IMR-90 (cell line): ENCODE data around the gene BCAS2. TPM values are rescaled to one million over a fixed set of nuclear protein-coding genes. Genes with fewer than 3 reads are reported as not detected.

ENCODE experiments used
- ATAC-seq: fragments of 200-7000 bp; cut with Tn5 transposase; 2 replicates; pipeline ENCODE4 v1.9.1; 2020; ENCODE audit warnings: low read depth, mild to moderate bottlenecking, moderate library complexity
- BruUV-seq: library from RNA; stranded (reverse); fragments of 400-500 nt; replicated peaks from 2 replicates; lab custom pipeline; 2021; lab: Mats Ljungman, UMichigan
- CTCF ChIA-PET: fragments of 300-600 bp; formaldehyde crosslinking; extraction: SDS; loops from one replicate; lab custom pipeline; 2021; ENCODE audit warnings: antibody characterized with exemption; lab: Yijun Ruan, JAX
- POLR2A ChIA-PET: fragments of 300-600 bp; sonication (Branson Sonifier 250); formaldehyde crosslinking; loops from one replicate; lab custom pipeline; 2022; ENCODE audit warnings: antibody characterized with exemption; ENCODE audit not compliant: unreplicated experiment; lab: Charles Lee
- DNase-seq: peaks from one replicate; pipeline ENCODE4 v3.0.0; 2013
- H2AFZ ChIP-seq: replicated peaks from 2 replicates; pipeline ENCODE3; 2013; ENCODE audit warnings: low read length, mild to moderate bottlenecking; ENCODE audit not compliant: poor library complexity
- H2AK5ac ChIP-seq: 2 replicates; pipeline ENCODE4 v1.6.1; 2013; ENCODE audit warnings: low read depth, low read length, inconsistent platforms
- H2AK9ac ChIP-seq: replicated peaks from 2 replicates; pipeline ENCODE3; 2013; ENCODE audit warnings: mild to moderate bottlenecking, low read depth, low read length, moderate library complexity; ENCODE audit not compliant: poor library complexity
- H2BK120ac ChIP-seq: 2 replicates; pipeline ENCODE4 v1.6.1; 2013; ENCODE audit warnings: low read depth, low read length, inconsistent platforms
- H2BK15ac ChIP-seq: 3 replicates; pipeline ENCODE4 v1.6.1; 2013; ENCODE audit warnings: low read depth, low read length, inconsistent platforms
- H2BK20ac ChIP-seq: 2 replicates; pipeline ENCODE4 v1.6.1; 2013; ENCODE audit warnings: low read depth, mild to moderate bottlenecking, inconsistent platforms, low read length, moderate library complexity
- H2BK5ac ChIP-seq: 2 replicates; pipeline ENCODE4 v1.6.1; 2013; ENCODE audit warnings: mild to moderate bottlenecking, low read depth, low read length, inconsistent platforms; ENCODE audit not compliant: poor library complexity, severe bottlenecking
- H3K14ac ChIP-seq: replicated peaks from 2 replicates; pipeline ENCODE4 v1.6.1; 2013; ENCODE audit warnings: low read depth, low read length, inconsistent platforms
- H3K18ac ChIP-seq: 2 replicates; pipeline ENCODE4 v1.6.1; 2013; ENCODE audit warnings: low read depth, low read length, control low read depth
- H3K23ac ChIP-seq: 2 replicates; pipeline ENCODE4 v1.6.1; 2013; ENCODE audit warnings: low read depth, low read length, inconsistent platforms
- H3K27ac ChIP-seq: 2 replicates; pipeline ENCODE4 v1.5.1; 2013; ENCODE audit warnings: mild to moderate bottlenecking, control low read depth, low read length; ENCODE audit not compliant: insufficient read depth
- H3K27me3 ChIP-seq: 2 replicates; pipeline ENCODE4 v1.6.1; 2013; ENCODE audit warnings: low read length; ENCODE audit not compliant: control insufficient read depth, insufficient read depth
- H3K36me3 ChIP-seq: 2 replicates; pipeline ENCODE4 v1.6.1; 2013; ENCODE audit warnings: low read length, mixed read lengths; ENCODE audit not compliant: control insufficient read depth, insufficient read depth
- H3K4ac ChIP-seq: 2 replicates; pipeline ENCODE4 v1.6.1; 2013; ENCODE audit warnings: low read depth, low read length, inconsistent platforms
- H3K4me1 ChIP-seq: 2 replicates; pipeline ENCODE4 v1.6.1; 2013; ENCODE audit warnings: low read length, mixed read lengths; ENCODE audit not compliant: control insufficient read depth, insufficient read depth
- H3K4me2 ChIP-seq: 2 replicates; pipeline ENCODE4 v1.6.1; 2013; ENCODE audit warnings: low read depth, mild to moderate bottlenecking, control low read depth, low read length, moderate library complexity
- H3K4me3 ChIP-seq: 2 replicates; pipeline ENCODE4 v1.5.1; 2013; ENCODE audit warnings: low read depth, mild to moderate bottlenecking, control low read depth, low read length, moderate library complexity; ENCODE audit not compliant: insufficient read depth
- H3K56ac ChIP-seq: 2 replicates; pipeline ENCODE4 v1.6.1; 2013; ENCODE audit warnings: low read length, inconsistent platforms; ENCODE audit not compliant: insufficient read depth; ENCODE audit errors: extremely low read depth
- H3K79me1 ChIP-seq, 2 experiments: 2 replicates each; pipeline ENCODE4 v1.6.1; 2013; ENCODE audit warnings: low read length in 2 of 2, inconsistent platforms in 1 of 2, low read depth in 1 of 2
- H3K9ac ChIP-seq: 2 replicates; pipeline ENCODE4 v1.6.1; 2013; ENCODE audit warnings: low read depth, low read length, control low read depth
- H3K9me1 ChIP-seq: 2 replicates; pipeline ENCODE4 v1.6.1; 2013; ENCODE audit warnings: low read length, inconsistent platforms; ENCODE audit not compliant: insufficient read depth
- H3K9me3 ChIP-seq: 2 replicates; pipeline ENCODE4 v1.6.1; 2013; ENCODE audit warnings: low read length; ENCODE audit not compliant: control insufficient read depth, insufficient read depth
- H4K20me1 ChIP-seq: 2 replicates; pipeline ENCODE4 v1.6.1; 2013; ENCODE audit warnings: low read length, inconsistent platforms; ENCODE audit not compliant: insufficient read depth
- H4K5ac ChIP-seq: 2 replicates; pipeline ENCODE4 v1.6.1; 2013; ENCODE audit warnings: mild to moderate bottlenecking, low read depth, low read length, control low read depth
- H4K8ac ChIP-seq, 2 experiments: 2 replicates each; pipeline ENCODE4 v1.6.1; 2013; ENCODE audit warnings: low read depth in 2 of 2, low read length in 2 of 2, control low read depth in 1 of 2, inconsistent platforms in 1 of 2
- H4K91ac ChIP-seq: 2 replicates; pipeline ENCODE4 v1.6.1; 2013; ENCODE audit warnings: low read depth, low read length, inconsistent platforms; ENCODE audit not compliant: insufficient read depth
- BHLHE40 ChIP-seq: fragments of 150-350 bp; IDR thresholded peaks from 2 replicates; pipeline ENCODE4 v1.6.1; 2016; ENCODE audit warnings: mild to moderate bottlenecking, low read depth, low read length
- CHD1 ChIP-seq: IDR thresholded peaks from 2 replicates; pipeline ENCODE4 v1.6.1; 2012; ENCODE audit warnings: low read depth, low read length, improper control_type of control experiment
- FOS ChIP-seq: fragments of 150-350 bp; IDR thresholded peaks from 2 replicates; pipeline ENCODE4 v1.6.1; 2016; ENCODE audit warnings: low read depth, low read length
- MAFK ChIP-seq: IDR thresholded peaks from 2 replicates; pipeline ENCODE4 v1.6.1; 2012; ENCODE audit warnings: low read depth, low read length, improper control_type of control experiment
- MAZ ChIP-seq: IDR thresholded peaks from 2 replicates; pipeline ENCODE4 v1.6.1; 2012; ENCODE audit warnings: low read depth, mild to moderate bottlenecking, low read length, improper control_type of control experiment, moderate library complexity, borderline replicate concordance
- NFE2L2 ChIP-seq: fragments of 150-350 bp; IDR thresholded peaks from 2 replicates; pipeline ENCODE4 v1.6.1; 2016; ENCODE audit warnings: low read depth, mild to moderate bottlenecking, low read length
- POLR2A ChIP-seq: IDR thresholded peaks from 2 replicates; pipeline ENCODE4 v1.6.1; 2012; ENCODE audit warnings: mild to moderate bottlenecking, low read depth, low read length
- RAD21 ChIP-seq: IDR thresholded peaks from 2 replicates; pipeline ENCODE4 v1.6.1; 2012; ENCODE audit warnings: low read length, improper control_type of control experiment
- RCOR1 ChIP-seq: IDR thresholded peaks from 2 replicates; pipeline ENCODE4 v1.6.1; 2012; ENCODE audit warnings: mild to moderate bottlenecking, low read length, improper control_type of control experiment; ENCODE audit not compliant: insufficient replicate concordance
- RFX5 ChIP-seq: IDR thresholded peaks from 2 replicates; pipeline ENCODE4 v1.8.0; 2012; ENCODE audit warnings: low read depth, mild to moderate bottlenecking, low read length, moderate library complexity
- SMC3 ChIP-seq: fragments of 150-350 bp; IDR thresholded peaks from 2 replicates; pipeline ENCODE4 v1.6.1; 2016; ENCODE audit warnings: low read depth, mild to moderate bottlenecking, antibody characterized with exemption, low read length, moderate library complexity
- WGBS, 2 experiments: methylation state at CpG; one replicate each; pipeline versions ENCODE4 v1.1.5 to v1.1.7; 2013; ENCODE audit warnings: missing lambda C conversion rate in 2 of 2; ENCODE audit not compliant: insufficient read length in 1 of 2; ENCODE audit errors: extremely low coverage in 2 of 2; 5-methylcytosine and 5-hydroxymethylcytosine counted together
- dilution Hi-C: fragments of 300-500 bp; cut with HindIII; formaldehyde crosslinking; loops from one replicate; pipeline ENCODE4 v1.14.3; 2018; ENCODE audit warnings: low sequenced_read_pairs; ENCODE audit not compliant: unreplicated experiment
- in situ Hi-C: fragments of 300-500 bp; cut with MboI; formaldehyde crosslinking; loops from 3 replicates; pipeline ENCODE4 v1.14.3; 2019; ENCODE audit warnings: low sequenced_read_pairs, inconsistent platforms, mixed read lengths
- intact Hi-C: fragments of 100-400 bp; cut with micrococcal nuclease; formaldehyde crosslinking; loops from 2 replicates; pipeline ENCODE4 v1.10.0; 2022
- polyA plus RNA-seq, 3 experiments: library from polyadenylated mRNA; depleted of rRNA; stranded (reverse); fragments of >200 nt; gene quantifications; 2 replicates each; pipeline ENCODE4 v1.2.3, GENCODE V29; 2012; ENCODE audit warnings: low replicate concordance in 1 of 3
- total RNA-seq: library from RNA; depleted of rRNA; stranded (reverse); fragments of >200 nt; gene quantifications from 2 replicates; pipeline ENCODE4 v1.2.3, GENCODE V29; 2012
- TF ChIP-seq, protein P1 (sequence below): conservative IDR thresholded peaks from 2 replicates; pipeline ENCODE4 v1.5.1; 2012; ENCODE audit warnings: mild to moderate bottlenecking, low read depth, low read length, improper control_type of control experiment
- TF ChIP-seq, protein P2 (sequence below): fragments of 150-350 bp; IDR thresholded peaks from 2 replicates; pipeline ENCODE4 v1.6.1; 2017; ENCODE audit warnings: mild to moderate bottlenecking, antibody characterized with exemption, low read length, low read depth
- TF ChIP-seq, protein P3 (sequence below): fragments of 150-350 bp; IDR thresholded peaks from 2 replicates; pipeline ENCODE4 v1.6.1; 2016; ENCODE audit warnings: low read depth, mild to moderate bottlenecking, low read length, moderate library complexity, borderline replicate concordance

The BCAS2 gene
- total and polyA plus RNA-seq, 2 of the 4 experiments (the other 2 are of a cell fraction): 15.4 to 23.1 TPM

- Histone ChIP-seq H4K20me1 (no peaks in the 10 kb centered on the region), H3K4me2 (no peak overlapping the region), H2BK5ac (no peak overlapping the region), H2BK20ac (no peak overlapping the region), H3K23ac (no peak overlapping the region), H3K27me3 (no peaks in the 10 kb centered on the region), H3K79me1 (no peaks in the 10 kb centered on the region), H3K18ac (no peak overlapping the region), H3K9me1 (no peaks in the 10 kb centered on the region), H4K5ac (no peak overlapping the region), H3K36me3 (no peaks in the 10 kb centered on the region), H2AK5ac (no peak overlapping the region), H2AK9ac (no peak overlapping the region), H3K56ac (no peak overlapping the region), H2BK120ac (no peak overlapping the region), H3K4me3 (no peak overlapping the region), H4K91ac (no peak overlapping the region), H3K9me3 (no peaks in the 10 kb centered on the region), H4K8ac (no peak overlapping the region), H3K9ac (no peak overlapping the region), H3K14ac (no peak overlapping the region), H2AFZ (no peak overlapping the region), H3K4me1 (no peaks in the 10 kb centered on the region), H3K27ac (no peak overlapping the region), H3K4ac (no peak overlapping the region), H2BK15ac (no peak overlapping the region)
- in situ Hi-C loops: no loop called here
- WGBS, 2 experiments: 81% methylated on average over 2 of the region's 2 CpGs; no CpG with 5 or more reads in 1 of the 2 experiments
- CTCF ChIA-PET: interaction anchor here (0.8 kb wide), 1 partner anchor 14 kb away, joined by 3 read pairs; no protein-coding TSS in a partner anchor
- intact Hi-C loops: no loop called here
- TF ChIP-seq NFE2L2 (no peak), MAFK (no peak), RAD21 (no peak), POLR2A (no peak), CHD1 (no peak), FOS (no peak), RFX5 (no peak), BHLHE40 (no peak), MAZ (no peak), RCOR1 (no peak), SMC3 (no peak)
- TF ChIP-seq, protein P1, sequence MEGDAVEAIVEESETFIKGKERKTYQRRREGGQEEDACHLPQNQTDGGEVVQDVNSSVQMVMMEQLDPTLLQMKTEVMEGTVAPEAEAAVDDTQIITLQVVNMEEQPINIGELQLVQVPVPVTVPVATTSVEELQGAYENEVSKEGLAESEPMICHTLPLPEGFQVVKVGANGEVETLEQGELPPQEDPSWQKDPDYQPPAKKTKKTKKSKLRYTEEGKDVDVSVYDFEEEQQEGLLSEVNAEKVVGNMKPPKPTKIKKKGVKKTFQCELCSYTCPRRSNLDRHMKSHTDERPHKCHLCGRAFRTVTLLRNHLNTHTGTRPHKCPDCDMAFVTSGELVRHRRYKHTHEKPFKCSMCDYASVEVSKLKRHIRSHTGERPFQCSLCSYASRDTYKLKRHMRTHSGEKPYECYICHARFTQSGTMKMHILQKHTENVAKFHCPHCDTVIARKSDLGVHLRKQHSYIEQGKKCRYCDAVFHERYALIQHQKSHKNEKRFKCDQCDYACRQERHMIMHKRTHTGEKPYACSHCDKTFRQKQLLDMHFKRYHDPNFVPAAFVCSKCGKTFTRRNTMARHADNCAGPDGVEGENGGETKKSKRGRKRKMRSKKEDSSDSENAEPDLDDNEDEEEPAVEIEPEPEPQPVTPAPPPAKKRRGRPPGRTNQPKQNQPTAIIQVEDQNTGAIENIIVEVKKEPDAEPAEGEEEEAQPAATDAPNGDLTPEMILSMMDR: no peak
- TF ChIP-seq, protein P2, sequence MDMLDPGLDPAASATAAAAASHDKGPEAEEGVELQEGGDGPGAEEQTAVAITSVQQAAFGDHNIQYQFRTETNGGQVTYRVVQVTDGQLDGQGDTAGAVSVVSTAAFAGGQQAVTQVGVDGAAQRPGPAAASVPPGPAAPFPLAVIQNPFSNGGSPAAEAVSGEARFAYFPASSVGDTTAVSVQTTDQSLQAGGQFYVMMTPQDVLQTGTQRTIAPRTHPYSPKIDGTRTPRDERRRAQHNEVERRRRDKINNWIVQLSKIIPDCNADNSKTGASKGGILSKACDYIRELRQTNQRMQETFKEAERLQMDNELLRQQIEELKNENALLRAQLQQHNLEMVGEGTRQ: no peak
- TF ChIP-seq, protein P3, sequence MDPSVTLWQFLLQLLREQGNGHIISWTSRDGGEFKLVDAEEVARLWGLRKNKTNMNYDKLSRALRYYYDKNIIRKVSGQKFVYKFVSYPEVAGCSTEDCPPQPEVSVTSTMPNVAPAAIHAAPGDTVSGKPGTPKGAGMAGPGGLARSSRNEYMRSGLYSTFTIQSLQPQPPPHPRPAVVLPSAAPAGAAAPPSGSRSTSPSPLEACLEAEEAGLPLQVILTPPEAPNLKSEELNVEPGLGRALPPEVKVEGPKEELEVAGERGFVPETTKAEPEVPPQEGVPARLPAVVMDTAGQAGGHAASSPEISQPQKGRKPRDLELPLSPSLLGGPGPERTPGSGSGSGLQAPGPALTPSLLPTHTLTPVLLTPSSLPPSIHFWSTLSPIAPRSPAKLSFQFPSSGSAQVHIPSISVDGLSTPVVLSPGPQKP: no peak
- dilution Hi-C loops: no loop called here
- POLR2A ChIA-PET: no interaction called here
- ATAC-seq (no peak), DNase-seq (no peak)
- BruUV-seq: no TSS peak
Observed at GRCh38 chr1:114554577-114554976, 26.8 kb downstream of the BCAS2 start.
